Spinal cord (tissue), 10 donors: Measurements from ENCODE around the gene WBP11. TPM values are rescaled to one million over a fixed set of nuclear protein-coding genes. Genes with fewer than 3 reads are reported as not detected.
"Not testable (repeated sequence)": the region's sequence is repeated elsewhere in the genome, so short reads cannot be mapped to it uniquely, and the experiment has no call there.

Experiments used
- DNase-seq, 6 donors: peaks; one replicate each; pipeline versions ENCODE4 v3.0.0 to v3.0.0-alpha.2; 2013 to 2015; ENCODE audit warnings: low spot score in 6 of 6, low read depth in 4 of 6
- H3K27ac ChIP-seq: one replicate; pipeline ENCODE4 v1.5.1; 2013; ENCODE audit warnings: low read depth, low read length, control low read depth
- H3K27me3 ChIP-seq: one replicate; pipeline ENCODE4 v1.6.1; 2013; ENCODE audit warnings: low read length; ENCODE audit not compliant: control insufficient read depth, insufficient read depth
- H3K36me3 ChIP-seq: one replicate; pipeline ENCODE4 v1.6.1; 2013; ENCODE audit warnings: low read length; ENCODE audit not compliant: control insufficient read depth, insufficient read depth
- H3K4me1 ChIP-seq: one replicate; pipeline ENCODE4 v1.6.1; 2013; ENCODE audit warnings: low read length; ENCODE audit not compliant: control insufficient read depth, insufficient read depth
- H3K4me3 ChIP-seq: one replicate; pipeline ENCODE4 v1.5.1; 2013; ENCODE audit warnings: low read depth, low read length, control low read depth
- H3K9me3 ChIP-seq: one replicate; pipeline ENCODE4 v1.6.1; 2013; ENCODE audit warnings: low read length; ENCODE audit not compliant: control insufficient read depth, insufficient read depth
- WGBS: methylation state at CpG from one replicate; pipeline ENCODE4 v1.1.5; 2013; ENCODE audit warnings: missing lambda C conversion rate; ENCODE audit not compliant: insufficient coverage; 5-methylcytosine and 5-hydroxymethylcytosine counted together
- polyA plus RNA-seq, 2 donors: library from polyadenylated mRNA; unstranded; fragments of 120-200 nt; gene quantifications; one replicate each; pipeline ENCODE4 v1.2.1, GENCODE V29; 2013; ENCODE audit not compliant: insufficient read length in 2 of 2
- total RNA-seq, 2 donors: library from RNA; depleted of rRNA in 1 of 2; stranded (reverse); fragments of 120-200 nt in 1 of 2; fragments of >200 nt in 1 of 2; gene quantifications; one replicate each; pipeline versions ENCODE4 v1.2.3 to v1.2.4, GENCODE V29; 2013 to 2014
- donor health status: healthy.

The WBP11 gene
- total and polyA plus RNA-seq, 4 donors: 19.3 to 86.2 (median 50.7) TPM

GRCh38 chr12:14743061-14743460 lies 60.2 kb downstream of the WBP11 start:
- H3K9me3 ChIP-seq: no peaks in the 10 kb centered on the region
- no peaks in the 10 kb centered on the region for H3K36me3 ChIP-seq
- no peak overlapping the region for H3K27ac ChIP-seq
- H3K4me1 ChIP-seq: no peaks in the 10 kb centered on the region
- no peaks in the 10 kb centered on the region for H3K27me3 ChIP-seq
- no peak for DNase-seq
- no peak overlapping the region for H3K4me3 ChIP-seq
- WGBS: 100% methylated on average over 1 of the region's 1 CpG

GRCh38 chr12:14741942-14742341 lies 61.3 kb downstream of the WBP11 start:
- no CpG with 5 or more reads among the region's 2 CpGs for WGBS
- H3K4me1 ChIP-seq: no peaks in the 10 kb centered on the region
- H3K4me3 ChIP-seq: no peak overlapping the region
- no peaks in the 10 kb centered on the region for H3K9me3 ChIP-seq
- DNase-seq: no peak
- no peak overlapping the region for H3K27ac ChIP-seq
- no peaks in the 10 kb centered on the region for H3K27me3 ChIP-seq
- no peaks in the 10 kb centered on the region for H3K36me3 ChIP-seq

- Histone ChIP-seq H3K4me1 (no peaks in the 10 kb centered on the region), H3K27ac (no peak overlapping the region), H3K27me3 (no peaks in the 10 kb centered on the region), H3K36me3 (no peaks in the 10 kb centered on the region), H3K9me3 (no peaks in the 10 kb centered on the region), H3K4me3 (no peak overlapping the region)
- WGBS: 83% methylated on average over 2 of the region's 4 CpGs
- no peak for DNase-seq
These were observed 62.1 kb downstream of the WBP11 start for GRCh38 chr12:14741153-14741552.

- WGBS: 98% methylated on average over 7 of the region's 16 CpGs
- not testable (repeated sequence) for H3K27me3 ChIP-seq, H3K27ac ChIP-seq, H3K9me3 ChIP-seq, DNase-seq, H3K4me1 ChIP-seq, H3K4me3 ChIP-seq, H3K36me3 ChIP-seq
These were observed 66.8 kb downstream of the WBP11 start for GRCh38 chr12:14736441-14736840.

Other genes with a start within 250 kb of the WBP11 start
- 10 to 100 TPM; 28.6 to 50.7 TPM for gene PLBD1, start 235.6 kb downstream of the WBP11 start, total RNA-seq
- gene PLBD1, start 235.6 kb downstream of the WBP11 start, polyA plus RNA-seq: 1 to 10 TPM; 4.1 to 7.1 TPM
- gene GUCY2C, start 106.9 kb downstream of the WBP11 start, total RNA-seq: under 1 TPM in 1 of 2 donors, not detected in 1; 0.10 TPM
- under 1 TPM; 0.16 to 0.27 TPM for gene GUCY2C, start 106.9 kb downstream of the WBP11 start, polyA plus RNA-seq
- gene C12orf60, start 192 bp upstream of the WBP11 start, total RNA-seq: 1 to 10 TPM; 3.7 to 7.2 TPM
- 1 to 10 TPM; 2.8 to 3.6 TPM for gene C12orf60, start 192 bp upstream of the WBP11 start, polyA plus RNA-seq
- 1 to 10 TPM; 5.0 to 7.4 TPM for gene SMCO3, start 10.7 kb upstream of the WBP11 start, total RNA-seq
- 1 to 10 TPM in 1 of 2 donors, under 1 TPM in 1; 0.44 to 1.2 TPM for gene SMCO3, start 10.7 kb upstream of the WBP11 start, polyA plus RNA-seq
- gene ART4, start 40.0 kb upstream of the WBP11 start, total RNA-seq: 1 to 10 TPM in 1 of 2 donors, under 1 TPM in 1; 0.17 to 1.2 TPM
- gene ART4, start 40.0 kb upstream of the WBP11 start, polyA plus RNA-seq: under 1 TPM in 1 of 2 donors, not detected in 1; 0.23 TPM
- 100 to 1,000 TPM; 280 to 326 TPM for gene MGP, start 82.4 kb upstream of the WBP11 start, total RNA-seq
- 100 to 1,000 TPM in 1 of 2 donors, 10 to 100 TPM in 1; 28.7 to 119 TPM for gene MGP, start 82.4 kb upstream of the WBP11 start, polyA plus RNA-seq
- gene ERP27, start 135.1 kb upstream of the WBP11 start, total RNA-seq: 1 to 10 TPM in 1 of 2 donors, under 1 TPM in 1; 0.22 to 1.1 TPM
- gene ERP27, start 135.1 kb upstream of the WBP11 start, polyA plus RNA-seq: under 1 TPM; 0.38 to 0.45 TPM
- gene ARHGDIB, start 158.1 kb upstream of the WBP11 start, total RNA-seq: 10 to 100 TPM; 31.7 to 58.1 TPM
- 10 to 100 TPM; 33.7 to 43.5 TPM for gene ARHGDIB, start 158.1 kb upstream of the WBP11 start, polyA plus RNA-seq
- under 1 TPM in 1 of 2 donors, not detected in 1; 0.89 TPM for gene PDE6H, start 169.6 kb upstream of the WBP11 start, total RNA-seq
- gene PDE6H, start 169.6 kb upstream of the WBP11 start, polyA plus RNA-seq: under 1 TPM; 0.21 to 0.35 TPM